Measurements from ENCODE around the gene DNM3. TPM values are rescaled to one million over a fixed set of nuclear protein-coding genes. Genes with fewer than 3 reads are reported as not detected.

The DNM3 gene
- polyA plus RNA-seq, 1 of the 3 experiments (the other 2 are of a cell fraction), result 0.43 TPM

DNA sequence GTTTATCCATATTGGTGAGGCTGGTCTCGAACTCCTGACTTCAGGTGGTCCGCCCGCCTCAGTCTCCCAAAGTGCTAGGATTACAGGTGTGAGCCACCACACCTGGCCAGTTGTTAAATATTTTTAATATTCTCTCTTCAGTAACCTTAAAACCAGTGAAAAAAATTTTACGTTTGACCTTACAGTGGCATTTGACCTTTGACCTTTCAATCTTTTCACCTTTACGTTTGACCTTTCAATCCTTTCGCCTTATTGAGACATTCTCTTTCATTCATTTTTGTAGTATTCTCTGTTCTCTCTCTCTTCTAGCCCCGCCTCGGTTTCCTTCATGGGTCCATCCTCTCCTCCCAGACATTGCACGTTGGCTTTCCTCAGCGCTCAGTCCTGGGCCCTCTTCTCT is 277.9 kb downstream of the DNM3 start:
- H3K27ac ChIP-seq (ENCODE audit: low read depth in 2 of 2, low read length in 1 of 2), result no peak overlapping the region
- no peaks in the 10 kb centered on the region for H3K36me3 ChIP-seq (replicated peaks in 1 of 2; ENCODE audit: control insufficient read depth in 1 of 2, insufficient read depth in 2 of 2, low read length in 1 of 2)
- no peak overlapping the region for H3K4me2 ChIP-seq
- TF ChIP-seq SMC3 (IDR thresholded peaks at IDR 0.05; ENCODE audit: low read depth, low read length), result no peak
- TF ChIP-seq, protein P1, sequence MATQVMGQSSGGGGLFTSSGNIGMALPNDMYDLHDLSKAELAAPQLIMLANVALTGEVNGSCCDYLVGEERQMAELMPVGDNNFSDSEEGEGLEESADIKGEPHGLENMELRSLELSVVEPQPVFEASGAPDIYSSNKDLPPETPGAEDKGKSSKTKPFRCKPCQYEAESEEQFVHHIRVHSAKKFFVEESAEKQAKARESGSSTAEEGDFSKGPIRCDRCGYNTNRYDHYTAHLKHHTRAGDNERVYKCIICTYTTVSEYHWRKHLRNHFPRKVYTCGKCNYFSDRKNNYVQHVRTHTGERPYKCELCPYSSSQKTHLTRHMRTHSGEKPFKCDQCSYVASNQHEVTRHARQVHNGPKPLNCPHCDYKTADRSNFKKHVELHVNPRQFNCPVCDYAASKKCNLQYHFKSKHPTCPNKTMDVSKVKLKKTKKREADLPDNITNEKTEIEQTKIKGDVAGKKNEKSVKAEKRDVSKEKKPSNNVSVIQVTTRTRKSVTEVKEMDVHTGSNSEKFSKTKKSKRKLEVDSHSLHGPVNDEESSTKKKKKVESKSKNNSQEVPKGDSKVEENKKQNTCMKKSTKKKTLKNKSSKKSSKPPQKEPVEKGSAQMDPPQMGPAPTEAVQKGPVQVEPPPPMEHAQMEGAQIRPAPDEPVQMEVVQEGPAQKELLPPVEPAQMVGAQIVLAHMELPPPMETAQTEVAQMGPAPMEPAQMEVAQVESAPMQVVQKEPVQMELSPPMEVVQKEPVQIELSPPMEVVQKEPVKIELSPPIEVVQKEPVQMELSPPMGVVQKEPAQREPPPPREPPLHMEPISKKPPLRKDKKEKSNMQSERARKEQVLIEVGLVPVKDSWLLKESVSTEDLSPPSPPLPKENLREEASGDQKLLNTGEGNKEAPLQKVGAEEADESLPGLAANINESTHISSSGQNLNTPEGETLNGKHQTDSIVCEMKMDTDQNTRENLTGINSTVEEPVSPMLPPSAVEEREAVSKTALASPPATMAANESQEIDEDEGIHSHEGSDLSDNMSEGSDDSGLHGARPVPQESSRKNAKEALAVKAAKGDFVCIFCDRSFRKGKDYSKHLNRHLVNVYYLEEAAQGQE (IDR thresholded peaks at IDR 0.05; ENCODE audit: low read depth, low read length), result no peak
- TF ChIP-seq SIN3A (IDR thresholded peaks at IDR 0.05; ENCODE audit: borderline replicate concordance, low read depth, low read length), result no peak
- TF ChIP-seq NRF1 (IDR thresholded peaks at IDR 0.05; ENCODE audit: low read depth, low read length), result no peak
- no peak for TF ChIP-seq RAD21 (IDR thresholded peaks at IDR 0.05; ENCODE audit: low read length)
- no peak for TF ChIP-seq EZH2phosphoT487 (IDR thresholded peaks at IDR 0.05; ENCODE audit: borderline replicate concordance, low read depth)
- no peak for TF ChIP-seq FOXJ3 (CRISPR knock-in tag; IDR thresholded peaks at IDR 0.05)
- no peak for TF ChIP-seq ELF1 (IDR thresholded peaks at IDR 0.05)
- TF ChIP-seq RCOR1 (IDR thresholded peaks at IDR 0.05; ENCODE audit: low read length), result no peak
- no peak for TF ChIP-seq FOSL2 (IDR thresholded peaks at IDR 0.05; ENCODE audit: borderline replicate concordance, low read depth)
- no peak for TF ChIP-seq IRF3 (IDR thresholded peaks at IDR 0.05; ENCODE audit: low read depth, low read length)
- TF ChIP-seq, protein P2, sequence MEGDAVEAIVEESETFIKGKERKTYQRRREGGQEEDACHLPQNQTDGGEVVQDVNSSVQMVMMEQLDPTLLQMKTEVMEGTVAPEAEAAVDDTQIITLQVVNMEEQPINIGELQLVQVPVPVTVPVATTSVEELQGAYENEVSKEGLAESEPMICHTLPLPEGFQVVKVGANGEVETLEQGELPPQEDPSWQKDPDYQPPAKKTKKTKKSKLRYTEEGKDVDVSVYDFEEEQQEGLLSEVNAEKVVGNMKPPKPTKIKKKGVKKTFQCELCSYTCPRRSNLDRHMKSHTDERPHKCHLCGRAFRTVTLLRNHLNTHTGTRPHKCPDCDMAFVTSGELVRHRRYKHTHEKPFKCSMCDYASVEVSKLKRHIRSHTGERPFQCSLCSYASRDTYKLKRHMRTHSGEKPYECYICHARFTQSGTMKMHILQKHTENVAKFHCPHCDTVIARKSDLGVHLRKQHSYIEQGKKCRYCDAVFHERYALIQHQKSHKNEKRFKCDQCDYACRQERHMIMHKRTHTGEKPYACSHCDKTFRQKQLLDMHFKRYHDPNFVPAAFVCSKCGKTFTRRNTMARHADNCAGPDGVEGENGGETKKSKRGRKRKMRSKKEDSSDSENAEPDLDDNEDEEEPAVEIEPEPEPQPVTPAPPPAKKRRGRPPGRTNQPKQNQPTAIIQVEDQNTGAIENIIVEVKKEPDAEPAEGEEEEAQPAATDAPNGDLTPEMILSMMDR (IDR thresholded peaks at IDR 0.05), result no peak
- H3K27me3 ChIP-seq (ENCODE audit: insufficient read depth), result no peaks in the 10 kb centered on the region
- ChIA-PET POLR2A (no interaction called here), CTCF (interaction anchor here (1.0 kb wide), 1 partner anchor 280 kb away, joined by 3 read pairs; no protein-coding TSS in a partner anchor)
- no peaks in the 10 kb centered on the region for H3K9me2 ChIP-seq
- H2AFZ ChIP-seq (ENCODE audit: low read depth), result no peak overlapping the region
- H3K4me3 ChIP-seq (ENCODE audit: low read depth in 2 of 2, low read length in 1 of 2), result no peak overlapping the region
- H3K4me1 ChIP-seq (ENCODE audit: control insufficient read depth in 1 of 2, insufficient read depth in 2 of 2, low read depth in 1 of 2, low read length in 1 of 2), result peaks cover 0 to 9% of the 10 kb centered on the region in 2 experiments; a peak in 2 of 4 replicates
- no peaks in the 10 kb centered on the region for H3F3A ChIP-seq (replicated peaks; ENCODE audit: insufficient read depth)
- DNase-seq, result no peak
- WGBS (ENCODE audit: low lambda C conversion rate), result 95% methylated on average over 10 of the region's 10 CpGs
- no peaks in the 10 kb centered on the region for H3K79me2 ChIP-seq (ENCODE audit: insufficient read depth)
- no peak overlapping the region for H3K9ac ChIP-seq
- no peaks in the 10 kb centered on the region for H3K9me3 ChIP-seq
- no peaks in the 10 kb centered on the region for H4K20me1 ChIP-seq (ENCODE audit: insufficient read depth)
